Thoracic aorta (tissue), 2 donors: ENCODE results near the gene FOXP1. TPM values are rescaled to one million over a fixed set of nuclear protein-coding genes. Genes with fewer than 3 reads are reported as not detected.

Experiments used
- ATAC-seq: fragments of 150-250 bp; one replicate; pipeline ENCODE4 v1.8.0; 2017; ENCODE audit warnings: low read depth; ENCODE audit not compliant: insufficient number of reproducible peaks, low FRiP score
- DNase-seq: peaks from one replicate; pipeline ENCODE4 v3.0.0-alpha.2; 2020; ENCODE audit warnings: low spot score
- H3K27ac ChIP-seq, 2 donors: fragments of 200-600 bp; sonication (generic); 1 replicate in 1 of 2; 2 replicates in 1 of 2; pipeline ENCODE4 v1.5.1; 2016; ENCODE audit warnings: mild to moderate bottlenecking in 2 of 2, moderate library complexity in 2 of 2
- H3K27me3 ChIP-seq: fragments of 200-600 bp; sonication (generic); replicated peaks from 2 replicates; pipeline ENCODE4 v1.6.0; 2016; ENCODE audit warnings: mild to moderate bottlenecking; ENCODE audit not compliant: insufficient read depth
- H3K36me3 ChIP-seq: fragments of 200-600 bp; sonication (generic); one replicate; pipeline ENCODE4 v1.5.1; 2016
- H3K4me1 ChIP-seq, 2 donors: fragments of 200-600 bp; sonication (generic); 1 replicate in 1 of 2; 2 replicates in 1 of 2; pipeline versions ENCODE4 v1.5.1 to v1.6.0; 2016; ENCODE audit warnings: low read depth in 2 of 2, mild to moderate bottlenecking in 1 of 2; ENCODE audit not compliant: control insufficient read depth in 1 of 2
- H3K4me3 ChIP-seq: fragments of 200-600 bp; sonication (generic); 2 replicates; pipeline ENCODE4 v1.5.1; 2016; ENCODE audit warnings: mild to moderate bottlenecking
- H3K9me3 ChIP-seq: fragments of 200-600 bp; sonication (generic); 2 replicates; pipeline ENCODE4 v1.5.1; 2016
- total RNA-seq, 2 donors: library from RNA; depleted of rRNA; stranded (reverse); fragments of >200 nt; gene quantifications; one replicate each; pipeline versions ENCODE4 v1.1.0 to v1.2.3, GENCODE V29; 2016
- TF ChIP-seq, protein P1 (sequence below): fragments of 200-600 bp; sonication (generic); IDR thresholded peaks from one replicate; pipeline ENCODE4 v1.5.1; 2019; ENCODE audit warnings: antibody characterized with exemption

The FOXP1 gene
- total RNA-seq, 2 donors from 2014 or later = 176 to 255 TPM

GRCh38 chr3:71393093-71393492, 190.4 kb downstream of the FOXP1 start:
- ATAC-seq (no peak), DNase-seq (no peak)
- Histone ChIP-seq H3K36me3 (no peaks in the 10 kb centered on the region), H3K4me3 (no peak overlapping the region), H3K27me3 (no peaks in the 10 kb centered on the region), H3K27ac (no peak overlapping the region), H3K9me3 (no peaks in the 10 kb centered on the region), H3K4me1 (peaks cover 29 to 43% of the 10 kb centered on the region in 2 donors)
- TF ChIP-seq, protein P1, sequence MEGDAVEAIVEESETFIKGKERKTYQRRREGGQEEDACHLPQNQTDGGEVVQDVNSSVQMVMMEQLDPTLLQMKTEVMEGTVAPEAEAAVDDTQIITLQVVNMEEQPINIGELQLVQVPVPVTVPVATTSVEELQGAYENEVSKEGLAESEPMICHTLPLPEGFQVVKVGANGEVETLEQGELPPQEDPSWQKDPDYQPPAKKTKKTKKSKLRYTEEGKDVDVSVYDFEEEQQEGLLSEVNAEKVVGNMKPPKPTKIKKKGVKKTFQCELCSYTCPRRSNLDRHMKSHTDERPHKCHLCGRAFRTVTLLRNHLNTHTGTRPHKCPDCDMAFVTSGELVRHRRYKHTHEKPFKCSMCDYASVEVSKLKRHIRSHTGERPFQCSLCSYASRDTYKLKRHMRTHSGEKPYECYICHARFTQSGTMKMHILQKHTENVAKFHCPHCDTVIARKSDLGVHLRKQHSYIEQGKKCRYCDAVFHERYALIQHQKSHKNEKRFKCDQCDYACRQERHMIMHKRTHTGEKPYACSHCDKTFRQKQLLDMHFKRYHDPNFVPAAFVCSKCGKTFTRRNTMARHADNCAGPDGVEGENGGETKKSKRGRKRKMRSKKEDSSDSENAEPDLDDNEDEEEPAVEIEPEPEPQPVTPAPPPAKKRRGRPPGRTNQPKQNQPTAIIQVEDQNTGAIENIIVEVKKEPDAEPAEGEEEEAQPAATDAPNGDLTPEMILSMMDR = no peak

GRCh38 chr3:71392251-71392650, 191.3 kb downstream of the FOXP1 start:
- TF ChIP-seq, protein P1 = no peak
- H3K27me3 ChIP-seq = no peaks in the 10 kb centered on the region
- no peak overlapping the region for H3K4me3 ChIP-seq
- H3K9me3 ChIP-seq = no peaks in the 10 kb centered on the region
- H3K4me1 ChIP-seq = peaks cover 23 to 37% of the 10 kb centered on the region in 2 donors
- no peaks in the 10 kb centered on the region for H3K36me3 ChIP-seq
- DNase-seq (no peak), ATAC-seq (no peak)
- H3K27ac ChIP-seq = no peak overlapping the region

DNA sequence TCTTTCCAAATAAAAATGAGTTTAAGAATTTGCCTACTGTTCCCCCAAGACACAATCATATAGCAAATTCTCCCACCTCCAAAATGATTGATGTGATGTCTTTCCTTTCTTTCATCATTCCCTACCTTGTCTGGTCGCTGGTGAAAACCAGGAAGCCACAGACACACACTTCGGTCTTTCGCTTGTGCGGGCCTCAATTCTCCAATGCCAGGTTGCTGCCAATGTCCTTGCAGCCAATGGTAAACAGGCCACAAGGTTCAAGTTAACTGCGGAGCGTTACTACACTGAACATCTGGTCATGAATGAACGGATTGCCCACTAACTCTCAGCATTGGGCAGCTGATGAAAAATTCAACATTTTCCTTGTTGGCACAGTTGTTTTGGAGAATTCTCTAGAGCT, 192.2 kb downstream of the FOXP1 start:
- H3K9me3 ChIP-seq = no peaks in the 10 kb centered on the region
- H3K36me3 ChIP-seq = no peaks in the 10 kb centered on the region
- peaks cover 20 to 31% of the 10 kb centered on the region in 2 donors for H3K4me1 ChIP-seq
- H3K27ac ChIP-seq = no peak overlapping the region
- ATAC-seq = no peak
- no peak overlapping the region for H3K4me3 ChIP-seq
- TF ChIP-seq, protein P1 = no peak
- H3K27me3 ChIP-seq = no peaks in the 10 kb centered on the region
- DNase-seq = no peak

DNA sequence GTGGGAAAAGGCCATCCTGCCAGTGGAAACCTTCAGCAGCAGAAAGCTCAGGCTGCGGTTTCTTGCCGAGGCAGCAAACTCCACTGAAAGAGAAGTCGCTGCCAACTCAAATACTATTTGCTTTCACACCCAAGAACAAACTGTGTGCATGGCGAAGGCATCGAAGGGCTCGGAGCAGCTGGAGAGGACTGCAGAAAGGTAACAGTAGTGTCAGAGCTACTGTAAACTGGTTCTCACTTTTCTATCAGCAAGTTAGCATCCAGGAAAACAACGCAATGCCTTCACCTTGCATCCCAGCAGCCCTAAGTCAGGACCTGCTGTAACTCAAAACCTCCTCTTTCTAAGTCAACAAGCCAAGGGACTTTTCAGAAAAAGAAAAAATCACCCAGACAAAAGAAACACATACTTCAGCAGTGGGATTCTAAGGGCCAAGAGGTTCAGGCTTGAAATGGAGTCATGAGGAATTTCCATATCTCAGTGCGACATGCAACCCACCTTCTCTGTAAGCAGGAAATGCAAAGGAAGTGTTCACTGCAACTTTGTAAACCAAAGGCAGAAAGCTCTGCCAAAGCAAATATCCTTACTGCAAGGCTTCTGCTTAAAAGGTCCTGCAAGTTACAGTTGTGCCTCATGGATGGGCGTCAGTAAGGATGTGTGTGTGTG, 193.5 kb downstream of the FOXP1 start:
- Histone ChIP-seq H3K27me3 (no peaks in the 10 kb centered on the region), H3K9me3 (no peaks in the 10 kb centered on the region), H3K36me3 (no peaks in the 10 kb centered on the region), H3K4me3 (peak overlapping the region; percentile 63), H3K27ac (peak overlapping the region; percentile 10 to 34), H3K4me1 (peaks cover 13 to 21% of the 10 kb centered on the region in 2 donors)
- TF ChIP-seq, protein P1 = no peak
- ATAC-seq (no peak), DNase-seq (no peak)

GRCh38 chr3:71389191-71389590, 194.3 kb downstream of the FOXP1 start:
- Histone ChIP-seq H3K27ac (peak overlapping the region in 1 of 2 donors; percentile 34), H3K4me3 (no peak overlapping the region), H3K9me3 (no peaks in the 10 kb centered on the region), H3K4me1 (peaks cover 21 to 30% of the 10 kb centered on the region in 2 donors), H3K36me3 (no peaks in the 10 kb centered on the region), H3K27me3 (no peaks in the 10 kb centered on the region)
- no peak for DNase-seq
- no peak for ATAC-seq
- TF ChIP-seq, protein P1 = no peak
